HL-60/S4 treated with retinoic acid at 250 ng/mL for 4 days and 3 days (cell line): Measurements from ENCODE around the gene CYTIP.

Source experiments
- in situ Hi-C: fragments of 300-500 bp; cut with MboI; formaldehyde crosslinking; loops from 2 replicates; pipeline ENCODE4 v1.7.0; 2022; ENCODE audit warnings: low sequenced_read_pairs

CYTIP gene

DNA sequence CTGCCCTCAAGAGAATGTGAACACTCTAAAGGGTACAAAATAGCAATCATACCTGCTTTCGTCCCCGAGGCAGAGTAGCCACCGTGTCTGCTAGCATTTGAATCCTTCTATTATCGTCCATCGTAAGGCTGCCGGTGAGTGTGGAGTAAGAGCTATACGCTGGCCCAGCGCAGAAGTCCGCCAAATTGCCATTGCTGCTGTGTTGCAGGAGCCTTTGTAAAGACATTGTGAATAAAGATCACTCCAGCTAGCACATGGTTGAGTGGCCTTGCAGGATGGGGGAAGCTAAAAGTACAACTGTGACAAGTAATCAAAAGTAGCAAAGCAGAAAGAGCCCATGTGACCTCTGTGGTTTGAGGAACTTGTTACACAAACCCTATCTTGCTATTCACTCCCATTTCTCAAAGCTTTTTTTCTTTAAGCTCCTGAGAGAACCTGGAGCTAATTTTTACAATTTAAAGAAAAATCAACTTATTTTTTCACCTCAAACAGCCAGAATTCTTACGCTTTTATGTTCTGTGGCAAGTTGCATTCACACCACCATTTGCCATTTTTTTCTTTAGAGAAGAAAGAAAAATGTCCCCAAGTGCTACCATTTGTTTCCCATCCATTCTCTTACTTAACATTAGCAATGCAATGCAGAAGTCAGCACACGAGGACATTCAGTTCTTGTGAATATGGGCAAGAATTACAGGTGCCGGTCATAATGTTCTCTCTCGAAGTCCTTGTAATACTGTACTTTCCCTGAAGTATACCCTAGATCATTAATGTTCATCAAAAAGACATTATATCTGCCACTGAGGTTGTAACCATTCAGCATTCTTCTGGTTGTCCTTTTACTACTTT lies at the start of gene CYTIP:
TSS of gene CYTIP (minus strand) at position 295 of the 846 bp plus-strand sequence. CDS start at position 226, 69 bp downstream.
- in situ Hi-C loops, result no loop called here

DNA sequence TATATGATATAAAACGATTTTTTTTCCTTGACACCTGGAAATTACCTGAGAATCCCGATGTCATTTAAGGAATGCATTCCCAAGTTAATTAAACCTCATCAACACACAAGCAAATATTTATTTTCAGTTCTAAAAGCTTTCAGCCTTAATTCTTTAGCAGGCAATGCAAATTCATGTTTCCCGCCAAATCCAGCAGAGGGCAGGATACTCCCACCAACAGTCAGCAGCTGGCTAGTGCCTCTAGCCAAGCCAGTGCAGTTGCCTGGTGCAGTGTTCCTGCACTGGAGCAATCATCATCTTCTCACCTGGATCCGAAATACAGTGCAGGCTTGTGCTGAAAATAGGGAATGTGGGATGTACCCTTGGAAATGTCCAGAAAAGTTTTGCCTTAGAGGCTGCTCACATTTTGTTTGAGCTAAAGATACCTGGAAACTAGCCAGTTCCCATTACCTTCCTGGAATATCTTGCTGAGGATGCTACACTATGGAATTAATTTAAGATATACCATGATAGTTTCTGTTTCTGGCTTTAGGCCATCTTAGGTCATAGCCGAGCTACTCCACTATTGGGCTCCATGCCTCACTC lies 48.4 kb upstream of the CYTIP start:
- in situ Hi-C loops, result loop anchor here (25.0 kb wide), 1 partner anchor 520 kb away; no protein-coding TSS in a partner anchor

DNA sequence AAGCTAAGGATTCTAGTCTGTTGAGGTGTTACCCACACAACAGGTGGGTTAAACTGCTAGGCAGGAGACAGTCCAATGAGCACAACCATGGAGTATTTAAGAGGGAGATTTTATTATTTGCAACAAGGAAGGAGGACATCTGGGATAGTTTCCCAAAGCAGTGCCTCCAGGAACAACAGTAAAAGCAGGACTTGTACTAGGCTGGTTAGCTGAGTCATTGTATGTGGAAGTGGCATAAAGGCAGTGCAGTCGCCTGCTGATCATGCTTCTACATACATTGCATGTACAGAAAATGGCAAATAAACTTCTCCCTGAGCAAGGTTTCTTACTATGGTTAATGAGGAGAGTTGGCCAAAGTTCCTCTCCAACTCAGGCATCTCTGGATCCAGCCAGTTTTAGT lies 46.1 kb upstream of the CYTIP start:
- in situ Hi-C loops, result loop anchor here (25.0 kb wide), 1 partner anchor 522 kb away; no protein-coding TSS in a partner anchor

DNA sequence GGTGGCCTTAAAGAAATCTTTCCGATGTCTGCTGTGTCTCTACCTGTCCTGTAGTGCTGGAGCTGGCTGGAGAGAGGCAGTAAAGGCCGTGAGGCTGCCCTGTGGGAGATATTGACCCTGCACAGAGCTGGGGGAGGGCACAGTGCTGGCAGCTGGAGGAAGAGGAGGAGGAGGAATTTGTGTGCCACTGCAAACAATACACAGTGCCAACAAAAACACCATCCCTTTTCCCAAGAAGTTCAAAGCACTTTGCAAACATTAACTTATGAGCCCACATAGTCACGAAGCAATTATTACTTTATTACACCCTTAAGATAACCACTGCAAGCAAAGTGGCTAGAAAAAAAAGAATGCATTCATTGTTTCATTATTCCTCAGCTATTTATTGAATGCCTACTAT lies 45.0 kb upstream of the CYTIP start:
- in situ Hi-C loops, result loop anchor here (25.0 kb wide), 1 partner anchor 523 kb away; no protein-coding TSS in a partner anchor

DNA sequence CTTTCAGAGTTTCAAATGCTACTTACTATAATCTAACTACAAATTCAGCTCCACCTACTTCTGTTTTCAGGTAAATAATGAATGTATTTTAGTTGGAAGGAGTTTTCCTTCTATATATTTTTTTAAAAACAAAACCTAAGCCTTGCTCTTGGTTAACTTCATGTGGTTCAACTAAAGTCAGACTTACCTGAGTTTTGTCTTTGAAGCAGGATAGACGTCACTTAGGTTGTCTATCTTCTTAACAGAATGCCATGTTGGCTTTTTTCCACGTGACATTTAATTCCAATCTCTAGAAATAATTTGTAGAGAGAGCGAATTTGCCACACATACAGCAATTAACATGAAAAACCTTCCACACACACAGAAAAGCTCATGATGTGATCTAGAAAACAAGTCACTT lies 43.9 kb upstream of the CYTIP start:
- in situ Hi-C loops, result loop anchor here (25.0 kb wide), 1 partner anchor 525 kb away; no protein-coding TSS in a partner anchor

DNA sequence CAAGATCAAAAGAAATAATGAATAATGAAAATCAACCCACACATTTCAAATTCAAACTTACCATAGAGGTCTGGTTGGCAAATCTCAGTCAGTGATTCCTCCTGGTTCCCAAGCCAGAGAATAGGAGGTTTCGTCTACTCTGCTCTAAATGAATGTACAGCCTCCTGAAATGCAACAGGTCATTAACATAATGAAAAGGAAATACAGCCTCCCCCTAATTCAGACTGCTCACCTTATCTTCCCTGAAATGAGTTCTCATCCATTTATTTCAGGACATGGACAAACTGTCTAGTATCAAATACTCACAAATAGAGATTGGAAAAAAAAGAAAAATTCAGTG lies 43.4 kb upstream of the CYTIP start:
- in situ Hi-C loops, result loop anchor here (25.0 kb wide), 1 partner anchor 525 kb away; no protein-coding TSS in a partner anchor

DNA sequence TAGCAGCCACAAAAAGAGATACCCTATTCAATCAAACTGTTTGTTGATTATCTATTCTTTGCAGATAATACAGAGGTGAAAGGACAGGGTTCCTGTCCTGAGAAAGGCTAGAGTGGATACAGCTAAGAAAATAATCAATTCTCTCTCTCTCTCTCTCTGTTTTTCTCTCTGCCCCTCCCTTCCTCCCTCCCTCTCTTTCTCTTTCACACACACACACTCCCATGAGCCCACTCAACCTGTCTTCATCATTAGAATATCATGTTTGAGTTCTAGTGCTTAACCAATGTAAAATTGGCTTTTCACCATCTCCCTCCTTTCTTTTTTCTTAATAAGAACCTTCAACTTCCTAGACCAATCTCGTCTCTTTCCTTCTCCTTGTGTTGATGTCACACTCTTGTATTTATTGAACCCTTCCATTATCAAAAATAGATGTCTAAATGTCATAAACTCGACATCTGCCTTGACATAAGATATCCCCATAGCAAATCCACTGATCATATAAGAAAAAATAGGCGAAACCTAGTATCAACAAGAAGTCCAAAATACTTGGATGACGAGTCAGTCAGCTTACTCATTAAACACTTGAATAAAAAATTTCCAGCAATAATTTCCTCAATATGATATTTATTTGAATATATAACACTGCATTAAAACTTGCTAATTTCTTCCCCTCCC lies 42.8 kb upstream of the CYTIP start:
- in situ Hi-C loops, result loop anchor here (25.0 kb wide), 1 partner anchor 526 kb away; no protein-coding TSS in a partner anchor

DNA sequence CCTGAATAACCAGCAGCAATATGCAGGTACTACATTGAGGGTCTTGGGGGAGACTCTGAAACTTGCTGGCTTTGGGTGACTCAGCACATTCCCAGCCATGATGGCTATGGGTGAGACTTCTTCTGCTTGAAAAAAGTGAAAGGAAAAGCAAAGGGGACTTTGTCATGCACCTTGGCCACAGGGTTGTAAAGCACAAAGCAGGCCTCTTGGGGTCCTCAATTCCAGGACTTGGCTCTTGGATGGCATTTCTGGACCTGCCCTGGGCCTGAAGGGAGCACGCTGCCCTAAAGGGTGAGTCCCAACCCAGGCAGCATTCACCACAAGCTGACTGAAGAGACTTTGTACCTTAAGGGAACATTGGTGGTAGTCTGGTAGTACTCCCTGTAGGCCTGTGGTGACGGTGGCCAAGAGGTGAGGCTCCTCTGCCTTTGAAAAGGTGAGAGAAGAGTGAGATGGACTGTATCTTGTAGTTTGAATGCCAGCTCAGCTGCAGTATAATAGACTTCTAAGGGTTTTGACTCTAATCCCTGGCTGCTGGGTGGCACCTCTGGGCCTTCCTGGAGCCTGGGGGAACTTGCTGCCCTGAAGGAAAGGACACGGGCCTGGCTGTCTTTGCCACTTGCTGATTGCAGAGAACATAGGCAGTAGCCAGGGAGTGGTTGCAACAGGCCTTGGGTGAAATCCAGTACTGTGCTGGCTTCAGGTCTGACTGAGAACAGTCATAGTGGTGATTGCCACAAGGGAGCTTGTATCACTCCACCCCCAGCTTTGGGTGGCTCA lies 36.5 kb upstream of the CYTIP start:
- in situ Hi-C loops, result loop anchor here (25.0 kb wide), 1 partner anchor 532 kb away; no protein-coding TSS in a partner anchor

DNA sequence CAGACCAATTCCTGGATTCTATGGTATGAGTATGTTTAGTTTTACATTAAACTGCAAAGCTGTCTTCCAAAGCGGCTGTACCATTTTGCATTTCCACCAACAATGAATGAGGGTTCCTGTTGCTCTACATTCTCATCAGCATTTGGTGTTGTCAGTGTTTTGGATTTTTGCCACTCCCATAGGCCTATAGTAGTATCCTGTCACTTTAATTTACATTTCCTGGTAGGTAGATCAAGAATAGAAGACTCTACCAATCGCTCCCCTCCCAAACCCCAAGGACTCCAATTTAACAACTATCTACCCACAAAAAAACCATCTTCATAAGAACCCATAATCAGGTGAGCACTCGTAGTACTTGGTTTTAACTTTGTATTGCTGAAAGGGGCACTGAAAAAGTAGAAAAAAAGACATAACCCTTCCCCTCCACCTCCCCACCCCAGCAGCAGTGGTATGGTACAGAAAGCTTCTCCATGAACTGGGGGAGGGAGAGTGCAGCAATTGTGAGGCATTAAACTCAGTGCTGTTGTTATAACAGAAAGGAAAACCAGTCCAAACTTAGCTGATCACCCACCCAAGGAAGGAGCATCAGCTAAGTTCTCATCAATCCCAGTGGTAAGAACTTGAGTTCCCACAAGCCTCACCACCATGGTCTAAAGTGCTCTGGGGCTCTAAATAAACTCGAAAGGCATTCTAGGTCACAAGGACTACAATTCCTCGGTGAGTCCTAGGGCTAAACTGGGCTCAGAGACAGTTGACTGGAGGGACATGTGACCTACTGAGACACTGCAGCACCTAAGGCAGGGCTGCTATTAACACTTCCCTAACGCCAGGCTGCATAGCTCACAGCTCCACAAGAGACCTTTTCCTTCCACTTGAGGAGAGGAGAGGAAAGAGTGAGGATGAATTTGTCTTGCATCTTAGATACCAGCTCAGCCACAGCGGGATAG lies 35.5 kb upstream of the CYTIP start:
- in situ Hi-C loops, result loop anchor here (25.0 kb wide), 1 partner anchor 533 kb away; no protein-coding TSS in a partner anchor

DNA sequence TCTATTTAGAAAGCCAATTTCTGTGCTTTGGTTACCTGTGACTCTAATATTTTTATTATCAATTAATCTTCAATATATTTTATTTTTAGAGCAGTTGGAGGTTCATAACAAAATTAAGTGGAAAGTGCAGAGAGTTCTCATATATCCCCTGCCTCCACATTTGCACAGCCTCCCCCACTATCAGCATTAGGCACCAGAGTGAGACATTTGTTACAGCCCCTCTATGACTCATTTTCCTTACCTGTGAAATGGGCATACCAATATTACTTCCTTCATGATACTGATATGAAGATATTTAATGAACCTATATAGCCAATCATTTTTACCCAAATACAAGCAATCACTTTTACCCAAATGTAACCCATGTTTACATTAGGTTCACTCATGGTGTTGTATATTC lies 34.0 kb upstream of the CYTIP start:
- in situ Hi-C loops, result loop anchor here (25.0 kb wide), 1 partner anchor 534 kb away; no protein-coding TSS in a partner anchor

DNA sequence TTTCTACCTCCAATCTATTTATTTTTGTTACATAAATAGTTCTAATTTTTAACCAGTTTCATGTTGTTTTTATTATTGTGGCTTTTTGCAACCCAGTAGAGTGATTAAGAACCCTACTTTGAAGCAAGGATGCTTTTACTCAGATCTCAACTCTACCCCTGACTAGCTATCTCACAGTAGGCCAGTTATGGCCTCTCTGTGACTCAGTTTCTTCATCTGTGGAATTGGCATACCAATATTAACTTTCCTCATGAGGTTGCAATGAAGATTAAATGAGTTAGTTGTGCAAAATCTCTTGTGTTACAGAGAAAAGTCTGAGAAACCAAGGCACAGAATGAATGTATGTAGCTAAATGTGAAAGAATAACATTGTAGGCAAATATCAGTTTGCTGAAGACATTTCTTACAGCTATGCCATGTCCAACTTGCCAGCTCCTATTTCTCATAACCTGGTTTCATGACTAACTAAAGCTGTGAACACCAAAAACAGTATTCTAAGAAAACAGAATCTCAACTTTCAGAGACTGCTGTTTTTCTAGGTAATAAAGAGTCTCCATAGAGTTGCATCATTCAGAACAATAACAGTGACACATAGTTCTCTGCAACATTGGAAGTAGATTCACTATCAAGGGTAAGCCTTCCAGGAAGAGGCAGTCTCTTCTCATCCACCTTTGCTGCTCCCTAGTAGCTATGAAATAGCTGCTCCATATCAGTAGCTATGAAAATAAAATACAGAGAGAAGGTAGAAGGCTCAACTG lies 33.2 kb upstream of the CYTIP start:
- in situ Hi-C loops, result loop anchor here (25.0 kb wide), 1 partner anchor 535 kb away; no protein-coding TSS in a partner anchor

DNA sequence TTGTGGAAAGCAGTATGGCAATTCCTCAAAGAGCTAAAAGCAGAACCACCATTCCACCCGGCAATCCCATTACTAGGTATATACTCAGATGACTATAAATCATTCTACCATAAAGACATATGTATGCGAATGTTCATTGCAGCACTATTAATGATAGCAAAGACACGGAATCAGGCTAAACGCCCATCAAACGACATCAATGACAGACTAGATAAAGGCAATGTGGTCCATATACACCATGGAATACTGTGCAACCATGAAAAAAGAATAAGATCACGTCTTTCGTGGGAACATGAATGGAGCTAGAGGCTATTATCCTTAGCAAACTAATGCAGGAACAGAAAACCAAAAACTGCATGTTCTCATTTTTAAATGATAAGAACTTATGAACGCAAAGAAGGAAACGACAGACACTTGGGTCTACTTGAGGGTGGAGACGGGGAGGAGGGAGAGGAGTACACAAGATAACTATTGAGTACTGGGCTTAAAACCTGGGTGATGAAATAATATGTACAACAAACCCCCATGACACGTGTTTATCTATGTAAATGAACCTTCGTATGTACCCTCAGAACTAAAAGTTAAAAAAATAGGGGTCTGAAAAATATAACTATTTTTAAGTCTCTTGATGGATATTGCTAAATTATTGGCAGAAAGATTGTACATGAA lies 32.0 kb upstream of the CYTIP start:
- in situ Hi-C loops, result loop anchor here (25.0 kb wide), 1 partner anchor 536 kb away; no protein-coding TSS in a partner anchor

DNA sequence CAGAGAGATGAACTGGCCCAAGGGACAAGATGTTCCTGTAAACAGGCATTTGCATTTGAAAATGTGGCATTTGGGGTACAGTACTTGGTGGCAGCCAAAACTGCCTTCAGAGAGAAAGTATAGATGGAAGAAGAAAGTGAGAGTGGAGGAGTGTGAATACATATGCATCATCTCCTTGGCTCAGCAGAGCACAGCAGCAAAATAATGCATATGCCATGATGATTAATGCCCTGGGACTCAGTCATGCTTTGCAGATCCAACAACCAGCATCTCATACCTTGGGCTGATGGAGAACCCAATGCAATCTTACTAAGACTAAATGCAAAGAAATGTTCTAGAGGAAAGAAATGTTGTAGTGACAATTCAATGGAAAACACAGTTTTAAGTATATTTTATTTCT lies 29.7 kb upstream of the CYTIP start:
- in situ Hi-C loops, result no loop called here

DNA sequence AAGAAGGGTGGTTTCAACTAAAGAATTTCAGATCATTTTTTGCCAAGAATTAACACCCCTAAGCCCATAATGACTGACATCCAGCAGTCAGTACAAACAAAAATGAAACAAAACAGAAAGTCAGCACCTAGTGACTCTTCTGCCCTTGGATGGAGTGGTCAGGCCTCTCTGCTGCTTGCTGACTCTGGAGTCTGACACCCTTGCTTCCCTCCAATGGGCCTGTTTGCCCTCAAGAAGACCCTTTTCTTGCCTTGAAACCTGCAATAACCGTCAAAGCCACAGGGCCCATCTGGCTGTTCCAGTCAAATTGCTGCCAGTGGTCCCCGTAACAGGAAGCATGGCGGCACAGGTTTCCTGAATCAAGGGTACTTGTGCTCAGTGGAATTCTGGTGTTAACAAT lies 27.2 kb upstream of the CYTIP start:
- in situ Hi-C loops, result no loop called here

DNA sequence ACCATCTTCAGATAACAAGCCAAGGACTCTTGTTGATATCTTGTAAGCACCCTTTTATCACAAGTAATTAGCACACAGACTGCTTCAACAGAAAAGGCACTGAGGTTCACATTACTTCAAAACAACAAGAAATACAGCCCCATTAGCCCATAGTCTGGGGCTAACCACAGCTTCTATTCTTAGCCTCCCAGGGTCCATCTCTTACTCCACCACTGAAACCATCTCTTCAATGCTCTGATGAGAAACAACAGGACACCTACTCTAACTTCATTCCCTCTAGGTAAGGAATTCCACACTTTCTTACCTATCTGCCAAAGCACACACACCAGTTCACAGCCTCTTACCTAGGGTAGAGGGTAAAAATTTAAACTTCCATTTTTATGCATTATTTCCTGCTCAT lies 26.4 kb upstream of the CYTIP start:
- in situ Hi-C loops, result no loop called here

DNA sequence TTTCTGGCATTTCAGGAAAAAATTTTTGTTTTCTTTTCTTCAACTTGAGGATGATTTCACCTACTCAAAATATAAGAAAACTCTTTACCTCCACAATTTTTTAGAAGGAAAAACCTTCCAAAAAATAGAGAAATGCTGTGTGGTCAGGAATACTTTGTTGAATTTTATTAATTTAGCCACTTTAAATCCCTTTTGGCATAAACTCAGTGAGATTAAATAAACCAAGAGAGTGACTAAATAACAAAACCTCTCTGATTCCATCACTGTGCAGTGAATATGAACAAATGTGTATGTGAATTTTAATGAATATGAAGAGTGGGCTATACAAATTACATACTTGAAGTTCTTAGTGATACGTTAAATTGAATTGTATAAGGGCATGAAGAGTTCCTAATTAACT lies 25.8 kb upstream of the CYTIP start:
- in situ Hi-C loops, result no loop called here

DNA sequence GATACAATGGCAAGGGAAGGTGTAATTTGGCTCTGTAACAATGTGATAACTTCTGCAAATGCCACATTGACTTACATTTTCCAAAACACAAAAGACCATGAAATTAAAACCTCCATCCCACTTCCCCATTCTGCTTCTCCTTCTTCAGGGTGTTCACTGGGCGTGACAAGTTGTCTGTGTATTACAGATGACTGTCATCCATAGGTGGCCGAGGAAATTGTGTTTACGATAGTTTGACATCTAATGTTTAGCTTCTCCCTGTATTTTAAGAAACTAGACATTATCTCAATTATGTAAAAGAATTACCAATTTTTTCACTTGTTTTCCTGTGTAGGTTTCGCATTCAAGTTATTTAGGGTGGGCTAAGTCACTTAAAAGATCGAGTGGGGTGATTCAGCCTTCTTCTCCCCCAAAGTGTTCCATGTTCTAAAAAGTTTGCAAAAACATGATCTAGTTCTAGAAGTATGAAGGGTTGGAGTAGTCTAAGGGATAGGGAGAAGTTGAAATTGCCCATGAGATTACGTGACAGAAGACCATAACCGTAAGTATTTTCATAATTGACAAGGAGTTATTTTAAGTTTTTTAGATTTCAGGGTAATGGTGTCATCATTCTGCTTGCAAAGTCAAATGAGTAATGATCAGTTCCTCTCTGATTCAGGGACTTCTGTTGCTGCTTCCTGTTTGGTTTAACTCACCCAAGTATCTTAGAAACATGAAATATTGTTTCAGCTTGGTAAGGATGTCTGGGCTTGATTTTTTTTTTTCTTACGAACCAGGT lies 25.2 kb upstream of the CYTIP start:
- in situ Hi-C loops, result no loop called here
